Astrocyte (in vitro differentiated cells and primary cell): ENCODE data around the gene ATP2A1. TPM values are rescaled to one million over a fixed set of nuclear protein-coding genes. Genes with fewer than 3 reads are reported as not detected.

Experiments
- DNase-seq: peaks from one replicate; pipeline ENCODE4 v3.0.0-alpha.2; 2010; ENCODE audit warnings: low read depth
- FAIRE-seq: peaks from 2 replicates; lab custom pipeline; 2011; peaks lifted over from hg19 to GRCh38; lab: Jason Lieb, UNC
- H2AFZ ChIP-seq: 2 replicates; pipeline ENCODE4 v1.6.0; 2012; ENCODE audit warnings: low read depth, low read length, inconsistent platforms
- H3K27ac ChIP-seq: 2 replicates; pipeline ENCODE4 v1.5.1; 2011; ENCODE audit warnings: low read depth, low read length, inconsistent platforms
- H3K27me3 ChIP-seq: 2 replicates; pipeline ENCODE4 v1.6.0; 2011; ENCODE audit warnings: low read length, inconsistent platforms; ENCODE audit not compliant: insufficient read depth
- H3K36me3 ChIP-seq: 2 replicates; pipeline ENCODE4 v1.5.1; 2011; ENCODE audit warnings: low read length, inconsistent platforms; ENCODE audit not compliant: insufficient read depth
- H3K4me1 ChIP-seq: 2 replicates; pipeline ENCODE4 v1.5.1; 2011; ENCODE audit warnings: low read length, inconsistent platforms; ENCODE audit not compliant: insufficient read depth
- H3K4me2 ChIP-seq: 2 replicates; pipeline ENCODE4 v1.6.0; 2012; ENCODE audit warnings: low read length, inconsistent platforms
- H3K4me3 ChIP-seq: 2 replicates; pipeline ENCODE4 v1.5.1; 2011; ENCODE audit warnings: low read depth, mild to moderate bottlenecking, low read length, inconsistent platforms; ENCODE audit not compliant: insufficient read depth
- H3K79me2 ChIP-seq: 2 replicates; pipeline ENCODE4 v1.6.0; 2012; ENCODE audit warnings: mild to moderate bottlenecking, low read length, inconsistent platforms; ENCODE audit not compliant: insufficient read depth
- H3K9ac ChIP-seq: 2 replicates; pipeline ENCODE4 v1.6.0; 2012; ENCODE audit warnings: mild to moderate bottlenecking, low read length, inconsistent platforms
- H3K9me3 ChIP-seq: 2 replicates; pipeline ENCODE4 v1.5.1; 2012; ENCODE audit warnings: low read depth, mild to moderate bottlenecking, low read length, inconsistent platforms; ENCODE audit not compliant: insufficient read depth
- H4K20me1 ChIP-seq: 2 replicates; pipeline ENCODE4 v1.6.0; 2012; ENCODE audit warnings: low read length, inconsistent platforms; ENCODE audit not compliant: insufficient read depth
- H3K27ac Mint-ChIP-seq: one replicate; pipeline ENCODE4 v1.8.0; 2021; ENCODE audit warnings: mild to moderate bottlenecking, mixed read lengths; ENCODE audit not compliant: unreplicated experiment
- H3K27me3 Mint-ChIP-seq: one replicate; pipeline ENCODE4 v1.8.0; 2021; ENCODE audit warnings: low read depth, mixed read lengths; ENCODE audit not compliant: unreplicated experiment
- H3K36me3 Mint-ChIP-seq: one replicate; pipeline ENCODE4 v1.8.0; 2021; ENCODE audit warnings: low read depth, mixed read lengths; ENCODE audit not compliant: unreplicated experiment
- H3K4me1 Mint-ChIP-seq: one replicate; pipeline ENCODE4 v1.8.0; 2021; ENCODE audit warnings: low read depth, mixed read lengths; ENCODE audit not compliant: unreplicated experiment
- H3K4me3 Mint-ChIP-seq: one replicate; pipeline ENCODE4 v1.8.0; 2021; ENCODE audit warnings: mild to moderate bottlenecking, moderate library complexity, mixed read lengths; ENCODE audit not compliant: unreplicated experiment
- H3K9me3 Mint-ChIP-seq: one replicate; pipeline ENCODE4 v1.8.0; 2021; ENCODE audit warnings: mild to moderate bottlenecking, mixed read lengths; ENCODE audit not compliant: unreplicated experiment
- CTCF ChIP-seq: IDR thresholded peaks from 2 replicates; pipeline ENCODE4 v1.5.1; 2011; ENCODE audit warnings: low read depth, mild to moderate bottlenecking, inconsistent platforms, low read length, moderate library complexity; ENCODE audit not compliant: insufficient read depth
- EZH2 ChIP-seq: IDR thresholded peaks from 2 replicates; pipeline ENCODE4 v1.6.1; 2012; ENCODE audit warnings: mild to moderate bottlenecking, low read length, inconsistent platforms; ENCODE audit not compliant: insufficient read depth
- total RNA-seq: library from RNA; stranded (reverse); gene quantifications from 2 replicates; pipeline ENCODE4 v1.2.1, GENCODE V29; 2021

The ATP2A1 gene
- total RNA-seq, 1 donor from 2014 or later: 2.0 TPM

- Histone ChIP-seq H3K27me3 (no peaks in the 10 kb centered on the region), H3K36me3 (no peaks in the 10 kb centered on the region), H3K4me2 (peak overlapping the region; percentile 27), H3K9ac (no peak overlapping the region), H3K9me3 (no peaks in the 10 kb centered on the region), H2AFZ (peak overlapping the region; percentile 6), H3K79me2 (no peaks in the 10 kb centered on the region), H3K4me3 (no peak overlapping the region), H3K27ac (no peak overlapping the region), H4K20me1 (no peaks in the 10 kb centered on the region), H3K4me1 (no peaks in the 10 kb centered on the region)
- Mint-ChIP-seq H3K36me3 (peaks cover 3% of the 10 kb centered on the region), H3K4me3 (no peak overlapping the region), H3K27me3 (peaks cover 33% of the 10 kb centered on the region), H3K4me1 (no peaks in the 10 kb centered on the region), H3K9me3 (peaks cover 5% of the 10 kb centered on the region), H3K27ac (no peak overlapping the region)
- DNase-seq (peak; percentile 24), FAIRE-seq (no peak)
- TF ChIP-seq EZH2: no peak
- TF ChIP-seq CTCF: no peak
These were observed 57.9 kb downstream of the ATP2A1 start for GRCh38 chr16:28935924-28936783.

- Mint-ChIP-seq H3K27ac (no peak overlapping the region), H3K4me1 (no peaks in the 10 kb centered on the region), H3K27me3 (peaks cover 33% of the 10 kb centered on the region), H3K36me3 (peaks cover 3% of the 10 kb centered on the region), H3K9me3 (peaks cover 5% of the 10 kb centered on the region), H3K4me3 (no peak overlapping the region)
- Histone ChIP-seq H3K36me3 (no peaks in the 10 kb centered on the region), H3K9me3 (no peaks in the 10 kb centered on the region), H3K4me1 (no peaks in the 10 kb centered on the region), H3K9ac (no peak overlapping the region), H3K79me2 (no peaks in the 10 kb centered on the region), H2AFZ (no peak overlapping the region), H4K20me1 (no peaks in the 10 kb centered on the region), H3K27ac (no peak overlapping the region), H3K4me2 (no peak overlapping the region), H3K4me3 (no peak overlapping the region), H3K27me3 (no peaks in the 10 kb centered on the region)
- no peak for FAIRE-seq
- TF ChIP-seq CTCF: no peak
- no peak for TF ChIP-seq EZH2
- no peak for DNase-seq
These were observed 58.5 kb downstream of the ATP2A1 start for GRCh38 chr16:28936784-28937155.
